HFFc6 (cell line): ENCODE results near the gene VAMP3. TPM values are rescaled to one million over a fixed set of nuclear protein-coding genes. Genes with fewer than 3 reads are reported as not detected.

Experiments
- DNase-seq: peaks from one replicate; pipeline ENCODE4 v3.0.0-alpha.2; 2018
- H3K27ac Mint-ChIP-seq: 2 replicates; pipeline ENCODE4 v1.8.0; 2020; ENCODE audit warnings: mild to moderate bottlenecking, mixed read lengths
- H3K27me3 Mint-ChIP-seq: 2 replicates; pipeline ENCODE4 v1.8.0; 2021; ENCODE audit warnings: mild to moderate bottlenecking, moderate library complexity, mixed read lengths; ENCODE audit not compliant: insufficient read depth
- H3K36me3 Mint-ChIP-seq: 2 replicates; pipeline ENCODE4 v1.8.0; 2021; ENCODE audit warnings: low read depth, mixed read lengths
- H3K4me1 Mint-ChIP-seq: 2 replicates; pipeline ENCODE4 v1.8.0; 2020; ENCODE audit warnings: low read depth, mixed read lengths
- H3K4me3 Mint-ChIP-seq: 2 replicates; pipeline ENCODE4 v1.8.0; 2020; ENCODE audit warnings: mild to moderate bottlenecking, moderate library complexity, mixed read lengths
- H3K9me3 Mint-ChIP-seq: 2 replicates; pipeline ENCODE4 v1.8.0; 2020; ENCODE audit warnings: mild to moderate bottlenecking, mixed read lengths
- total RNA-seq, 6 experiments: library from RNA; stranded (reverse); fragmentation: NEBNext Ultra II Directional; extraction: Animal tissue kit (Norgen Biotek cat#: 25700); gene quantifications; 2 replicates in 1 of 6; 3 replicates in 5 of 6; pipeline ENCODE4 v1.2.3, GENCODE V29; 2021
- TF ChIP-seq, protein P1 (sequence below): fragments of 200-600 bp; sonication (generic); IDR thresholded peaks from 2 replicates; pipeline ENCODE4 v1.5.0; 2021; ENCODE audit warnings: antibody characterized with exemption, mild to moderate bottlenecking

VAMP3 gene
- total RNA-seq, 6 experiments from 2014 or later, result 138 to 179 (median 163) TPM

DNA sequence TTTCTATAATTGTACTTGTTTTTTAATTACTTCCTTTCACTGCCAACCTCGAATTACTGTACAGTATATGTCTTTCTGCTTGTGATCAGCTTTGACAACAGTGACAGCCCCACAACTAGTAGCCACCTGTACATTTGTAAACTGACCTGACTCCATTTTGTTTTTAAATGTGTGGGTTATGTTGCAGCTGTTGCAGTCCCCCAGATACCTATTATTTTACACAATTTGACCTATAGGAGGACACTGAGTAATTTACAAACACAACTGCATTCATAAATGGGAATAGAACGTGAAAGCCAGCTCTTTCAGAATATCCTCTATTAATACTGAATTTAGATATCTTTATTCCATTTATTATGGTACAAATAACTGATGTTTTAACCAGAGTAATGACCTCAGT lies 2.5 kb upstream of the VAMP3 start:
- DNase-seq, result no peak
- Mint-ChIP-seq H3K9me3 (no peaks in the 10 kb centered on the region), H3K27me3 (peaks cover 12% of the 10 kb centered on the region), H3K27ac (no peak overlapping the region), H3K36me3 (peaks cover 13% of the 10 kb centered on the region; the same call in 1 of the 2 replicates), H3K4me3 (no peak overlapping the region), H3K4me1 (peaks cover 17% of the 10 kb centered on the region)
- TF ChIP-seq, protein P1, sequence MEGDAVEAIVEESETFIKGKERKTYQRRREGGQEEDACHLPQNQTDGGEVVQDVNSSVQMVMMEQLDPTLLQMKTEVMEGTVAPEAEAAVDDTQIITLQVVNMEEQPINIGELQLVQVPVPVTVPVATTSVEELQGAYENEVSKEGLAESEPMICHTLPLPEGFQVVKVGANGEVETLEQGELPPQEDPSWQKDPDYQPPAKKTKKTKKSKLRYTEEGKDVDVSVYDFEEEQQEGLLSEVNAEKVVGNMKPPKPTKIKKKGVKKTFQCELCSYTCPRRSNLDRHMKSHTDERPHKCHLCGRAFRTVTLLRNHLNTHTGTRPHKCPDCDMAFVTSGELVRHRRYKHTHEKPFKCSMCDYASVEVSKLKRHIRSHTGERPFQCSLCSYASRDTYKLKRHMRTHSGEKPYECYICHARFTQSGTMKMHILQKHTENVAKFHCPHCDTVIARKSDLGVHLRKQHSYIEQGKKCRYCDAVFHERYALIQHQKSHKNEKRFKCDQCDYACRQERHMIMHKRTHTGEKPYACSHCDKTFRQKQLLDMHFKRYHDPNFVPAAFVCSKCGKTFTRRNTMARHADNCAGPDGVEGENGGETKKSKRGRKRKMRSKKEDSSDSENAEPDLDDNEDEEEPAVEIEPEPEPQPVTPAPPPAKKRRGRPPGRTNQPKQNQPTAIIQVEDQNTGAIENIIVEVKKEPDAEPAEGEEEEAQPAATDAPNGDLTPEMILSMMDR, result peak; percentile 15; the same call in 1 of the 2 replicates

DNA sequence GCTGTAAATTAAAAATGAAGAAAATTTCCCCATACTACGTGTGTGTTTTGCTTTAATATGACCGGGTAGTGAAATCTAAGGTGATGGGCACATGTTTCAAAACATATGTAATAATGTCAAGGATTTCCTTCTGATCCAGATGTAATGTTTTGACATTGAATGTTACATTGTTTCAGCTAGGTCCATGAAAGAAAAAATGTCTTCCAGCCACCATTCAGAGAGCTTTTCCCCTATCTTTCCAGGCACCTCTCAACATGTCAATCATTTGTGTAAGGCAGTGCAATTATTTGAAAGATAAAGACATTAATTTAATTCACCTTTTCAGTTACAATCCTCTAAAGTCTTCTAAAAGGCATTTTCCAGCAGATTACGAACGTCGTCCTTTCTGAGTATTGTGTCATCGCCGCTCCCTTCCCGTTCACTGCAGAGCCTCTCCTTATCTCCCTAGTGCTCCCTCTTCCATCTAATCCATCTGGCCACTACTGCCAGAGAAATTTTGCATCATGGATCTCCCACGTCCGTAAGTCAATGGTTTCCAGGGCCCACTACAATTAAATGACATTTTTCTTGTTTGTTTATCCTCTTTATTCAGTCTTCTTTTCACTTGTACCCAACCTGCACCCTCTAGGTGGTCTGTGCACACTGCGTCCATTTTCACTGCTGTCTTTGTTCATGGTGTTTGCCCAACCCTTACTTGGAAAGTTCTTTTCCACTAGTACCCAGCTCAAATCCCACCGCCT lies 1.3 kb upstream of the VAMP3 start:
- Mint-ChIP-seq H3K27me3 (peaks cover 8% of the 10 kb centered on the region), H3K4me3 (no peak overlapping the region), H3K27ac (no peak overlapping the region), H3K36me3 (peaks cover 23% of the 10 kb centered on the region), H3K4me1 (peaks cover 26% of the 10 kb centered on the region), H3K9me3 (no peaks in the 10 kb centered on the region)
- DNase-seq, result no peak
- TF ChIP-seq, protein P1, result no peak

DNA sequence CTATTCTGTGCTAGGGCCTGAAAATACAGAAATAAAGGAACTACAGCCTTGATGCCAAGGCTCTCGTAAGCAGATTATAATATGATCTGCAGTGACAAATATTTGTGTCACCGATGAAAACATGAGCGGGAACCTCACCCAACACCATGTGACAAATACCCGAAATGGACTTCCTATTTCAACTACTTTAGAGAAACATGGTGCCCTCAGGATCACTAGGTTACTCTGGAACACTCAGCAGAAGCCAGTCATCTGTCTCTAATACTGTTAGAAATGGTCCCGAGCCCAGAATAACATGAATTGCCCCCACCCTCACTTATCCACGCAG lies 463 bp upstream of the VAMP3 start:
- H3K4me1 Mint-ChIP-seq, result peaks cover 26% of the 10 kb centered on the region
- TF ChIP-seq, protein P1, result no peak
- peaks cover 6% of the 10 kb centered on the region for H3K27me3 Mint-ChIP-seq
- H3K9me3 Mint-ChIP-seq, result no peaks in the 10 kb centered on the region
- peaks cover 23% of the 10 kb centered on the region for H3K36me3 Mint-ChIP-seq
- H3K4me3 Mint-ChIP-seq, result peak overlapping the region; percentile 94
- no peak for DNase-seq
- peak overlapping the region; percentile 78; the same call in 1 of the 2 replicates for H3K27ac Mint-ChIP-seq

DNA sequence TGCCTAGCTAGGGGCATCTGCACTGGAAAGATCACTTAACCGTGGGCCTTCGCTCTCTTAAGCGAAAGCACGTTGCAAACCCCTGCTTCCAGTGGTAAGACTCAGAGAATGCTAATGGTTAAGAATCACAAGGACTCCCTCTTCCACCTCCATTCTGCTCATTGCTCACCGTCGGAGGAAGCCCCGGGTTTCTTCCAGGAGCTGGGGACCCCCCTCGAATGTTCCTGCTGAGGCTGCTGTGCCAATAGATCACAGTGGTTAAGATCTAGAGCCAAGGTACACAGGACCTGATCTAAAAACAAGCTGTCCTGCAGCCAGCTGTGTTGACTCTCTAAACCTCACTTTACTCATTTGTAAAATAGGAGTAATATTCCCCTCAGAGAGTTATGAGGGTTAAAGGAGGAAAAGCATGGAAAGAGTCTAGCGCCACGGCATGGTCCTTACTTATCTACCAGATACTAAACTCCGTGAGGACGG lies 765 bp downstream of the VAMP3 start:
- Mint-ChIP-seq H3K27me3 (peaks cover 2% of the 10 kb centered on the region; the same call in 1 of the 2 replicates), H3K9me3 (no peaks in the 10 kb centered on the region), H3K4me1 (peaks cover 26% of the 10 kb centered on the region), H3K27ac (peak overlapping the region; percentile 78), H3K4me3 (peak overlapping the region; percentile 94), H3K36me3 (peaks cover 23% of the 10 kb centered on the region)
- DNase-seq, result no peak
- TF ChIP-seq, protein P1, result no peak

DNA sequence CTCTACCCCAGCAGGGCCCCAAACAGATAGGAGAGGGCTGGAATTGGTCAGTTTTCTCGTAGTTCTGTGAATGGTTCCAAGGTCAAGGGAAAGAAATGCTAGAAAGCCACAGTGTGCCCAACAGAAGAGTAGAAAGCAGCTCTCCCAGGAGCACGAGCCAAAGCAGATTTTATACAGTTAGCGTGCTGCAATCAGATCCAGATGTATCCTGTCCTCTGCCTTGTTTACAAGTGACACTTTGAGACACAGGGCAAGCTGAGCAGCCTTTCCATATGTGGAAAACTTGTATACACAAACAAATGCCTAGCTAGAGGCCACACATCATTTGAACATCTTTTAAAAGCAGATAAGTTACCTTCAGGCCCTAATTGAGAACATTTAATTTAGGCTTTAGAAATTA lies 6.5 kb downstream of the VAMP3 start:
- H3K36me3 Mint-ChIP-seq, result peaks cover 27% of the 10 kb centered on the region
- H3K4me1 Mint-ChIP-seq, result peaks cover 22% of the 10 kb centered on the region

More for the DNA sequence above, 6.5 kb downstream of the VAMP3 start:
- no peak for DNase-seq
- H3K9me3 Mint-ChIP-seq, result no peaks in the 10 kb centered on the region
- H3K4me3 Mint-ChIP-seq, result no peak overlapping the region
- no peak overlapping the region for H3K27ac Mint-ChIP-seq
- no peaks in the 10 kb centered on the region; the same call in 1 of the 2 replicates for H3K27me3 Mint-ChIP-seq
- TF ChIP-seq, protein P1, result no peak
